Epidermal melanocyte (primary cell): ENCODE results near the gene NAA10.

Experiments
- DNase-seq: peaks from one replicate; pipeline ENCODE4 v3.0.0; 2011; ENCODE audit warnings: low spot score; ENCODE audit not compliant: insufficient read length

The NAA10 gene

GRCh38 chrX:153929576-153929975, 5.3 kb downstream of the NAA10 start:
- DNase-seq, result no peak

- no peak for DNase-seq
Measured at GRCh38 chrX:153928846-153929245, 6.0 kb downstream of the NAA10 start.

GRCh38 chrX:153927922-153928760, 6.7 kb downstream of the NAA10 start:
- DNase-seq, result peak; percentile 96

GRCh38 chrX:153927672-153927921, 7.2 kb downstream of the NAA10 start:
- DNase-seq, result no peak

- no peak for DNase-seq
Measured at GRCh38 chrX:153926858-153927671, 7.8 kb downstream of the NAA10 start.

GRCh38 chrX:153926552-153926857, 8.3 kb downstream of the NAA10 start:
- no peak for DNase-seq

GRCh38 chrX:153925739-153926551, 8.9 kb downstream of the NAA10 start, which contains the start of gene ARHGAP4:
TSS of gene ARHGAP4 (minus strand) at chrX:153926264. CDS start at chrX:153926202, 62 bp downstream.
- DNase-seq, result no peak

- DNase-seq, result no peak
Measured at GRCh38 chrX:153925387-153925738, 9.5 kb downstream of the NAA10 start.

- peak; percentile 28 for DNase-seq
Measured at GRCh38 chrX:153924149-153924861, 10.5 kb downstream of the NAA10 start.

GRCh38 chrX:153922932-153923857, 11.6 kb downstream of the NAA10 start:
- DNase-seq, result peak; percentile 34

GRCh38 chrX:153921511-153922446, 13.1 kb downstream of the NAA10 start:
- DNase-seq, result no peak

GRCh38 chrX:153921070-153921469, 13.8 kb downstream of the NAA10 start:
- DNase-seq, result no peak

- DNase-seq, result no peak
Measured at GRCh38 chrX:153920546-153920945, 14.3 kb downstream of the NAA10 start.

- no peak for DNase-seq
Measured at GRCh38 chrX:153919281-153919680, 15.6 kb downstream of the NAA10 start.

GRCh38 chrX:153917869-153918268, 17.0 kb downstream of the NAA10 start:
- DNase-seq, result no peak

GRCh38 chrX:153913701-153914100, 21.1 kb downstream of the NAA10 start:
- no peak for DNase-seq

- DNase-seq, result no peak
Measured at GRCh38 chrX:153913211-153913610, 21.6 kb downstream of the NAA10 start.

- no peak for DNase-seq
Measured at GRCh38 chrX:153911798-153912197, 23.0 kb downstream of the NAA10 start.

- DNase-seq, result no peak
Measured at GRCh38 chrX:153910446-153910845, 24.4 kb downstream of the NAA10 start.
